AG10803 (cell line): Measurements from ENCODE around the gene ANKRD53.

Source experiments
- DNase-seq: peaks from one replicate; pipeline ENCODE4 v3.0.0; 2010; ENCODE audit warnings: low read depth
- H3K4me3 ChIP-seq: 2 replicates; pipeline ENCODE4 v1.5.1; 2011; ENCODE audit warnings: mild to moderate bottlenecking, low read length, control low read depth
- TF ChIP-seq, protein P1 (sequence below): conservative IDR thresholded peaks from 2 replicates; pipeline ENCODE4 v1.5.1; 2011; ENCODE audit warnings: mild to moderate bottlenecking, low read length, control low read depth, inconsistent platforms

ANKRD53 gene

DNA sequence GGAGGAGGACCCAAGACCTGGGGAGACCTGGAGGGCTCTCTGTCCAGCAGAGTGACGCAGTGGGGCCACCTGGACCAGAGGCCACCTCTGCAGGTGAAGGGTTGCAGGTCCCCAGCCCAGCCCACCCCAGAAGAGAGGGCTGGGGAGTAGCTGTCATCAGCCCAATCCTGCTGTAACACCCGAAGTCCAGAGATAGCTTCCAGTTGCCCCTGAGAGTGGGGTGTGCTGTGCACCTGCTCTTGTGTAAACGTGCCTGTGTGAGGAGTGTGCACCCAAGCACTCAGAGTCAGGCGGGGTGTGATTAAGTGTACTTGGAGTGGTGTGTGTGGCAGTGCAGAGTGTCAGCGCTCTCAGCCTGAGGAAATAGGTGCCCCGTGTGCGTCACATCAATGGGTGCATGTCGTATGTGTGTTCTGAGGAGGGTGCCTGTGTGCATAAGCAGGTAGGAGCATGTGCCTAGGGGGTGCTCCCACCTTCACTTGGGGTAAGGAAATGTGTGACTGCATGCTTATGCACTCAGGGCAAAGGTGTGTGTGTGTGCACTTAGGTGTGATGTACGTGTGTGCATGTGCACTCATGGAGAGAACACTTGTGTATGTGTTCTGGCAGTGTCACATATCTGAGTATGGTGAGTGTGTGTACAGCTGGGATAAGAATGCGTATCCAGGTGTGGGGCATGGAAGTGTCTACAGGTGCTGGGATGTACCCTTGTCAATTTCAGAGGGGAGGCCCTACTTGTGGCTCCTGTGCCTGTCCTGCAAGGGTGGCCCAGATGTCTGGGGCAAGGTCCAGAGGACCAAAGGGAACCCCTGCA, 42.1 kb upstream of the ANKRD53 start:
- no peak overlapping the region for H3K4me3 ChIP-seq
- TF ChIP-seq, protein P1, sequence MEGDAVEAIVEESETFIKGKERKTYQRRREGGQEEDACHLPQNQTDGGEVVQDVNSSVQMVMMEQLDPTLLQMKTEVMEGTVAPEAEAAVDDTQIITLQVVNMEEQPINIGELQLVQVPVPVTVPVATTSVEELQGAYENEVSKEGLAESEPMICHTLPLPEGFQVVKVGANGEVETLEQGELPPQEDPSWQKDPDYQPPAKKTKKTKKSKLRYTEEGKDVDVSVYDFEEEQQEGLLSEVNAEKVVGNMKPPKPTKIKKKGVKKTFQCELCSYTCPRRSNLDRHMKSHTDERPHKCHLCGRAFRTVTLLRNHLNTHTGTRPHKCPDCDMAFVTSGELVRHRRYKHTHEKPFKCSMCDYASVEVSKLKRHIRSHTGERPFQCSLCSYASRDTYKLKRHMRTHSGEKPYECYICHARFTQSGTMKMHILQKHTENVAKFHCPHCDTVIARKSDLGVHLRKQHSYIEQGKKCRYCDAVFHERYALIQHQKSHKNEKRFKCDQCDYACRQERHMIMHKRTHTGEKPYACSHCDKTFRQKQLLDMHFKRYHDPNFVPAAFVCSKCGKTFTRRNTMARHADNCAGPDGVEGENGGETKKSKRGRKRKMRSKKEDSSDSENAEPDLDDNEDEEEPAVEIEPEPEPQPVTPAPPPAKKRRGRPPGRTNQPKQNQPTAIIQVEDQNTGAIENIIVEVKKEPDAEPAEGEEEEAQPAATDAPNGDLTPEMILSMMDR = no peak
- no peak for DNase-seq

- TF ChIP-seq, protein P1 = no peak
- H3K4me3 ChIP-seq = no peak overlapping the region
- peak; percentile 24 for DNase-seq
Observed at GRCh38 chr2:70936979-70937811, 41.2 kb upstream of the ANKRD53 start.

GRCh38 chr2:70937866-70938585, 40.4 kb upstream of the ANKRD53 start:
- DNase-seq = no peak
- TF ChIP-seq, protein P1 = no peak
- no peak overlapping the region for H3K4me3 ChIP-seq

- no peak overlapping the region for H3K4me3 ChIP-seq
- TF ChIP-seq, protein P1 = no peak
- no peak for DNase-seq
Observed at GRCh38 chr2:70938586-70938950, 39.9 kb upstream of the ANKRD53 start.

GRCh38 chr2:70939001-70939838, 39.2 kb upstream of the ANKRD53 start:
- H3K4me3 ChIP-seq = no peak overlapping the region
- TF ChIP-seq, protein P1 = no peak
- DNase-seq = no peak

GRCh38 chr2:70939839-70940580, 38.4 kb upstream of the ANKRD53 start:
- TF ChIP-seq, protein P1 = no peak
- DNase-seq = no peak
- H3K4me3 ChIP-seq = no peak overlapping the region
